Measurements from ENCODE around the gene ABCC3. TPM values are rescaled to one million over a fixed set of nuclear protein-coding genes. Genes with fewer than 3 reads are reported as not detected.
"Not testable (repeated sequence)": the region's sequence is repeated elsewhere in the genome, so short reads cannot be mapped to it uniquely, and the experiment has no call there.

The ABCC3 gene
- total RNA-seq, 2 donors from 2014 or later = 1.4 to 4.5 TPM

- Histone ChIP-seq H3K27me3 (no peaks in the 10 kb centered on the region), H3K9me3 (no peaks in the 10 kb centered on the region), H3K4me3 (no peak overlapping the region), H3K4me1 (peaks cover 0 to 4% of the 10 kb centered on the region in 2 donors), H3K27ac (no peak overlapping the region), H3K36me3 (no peaks in the 10 kb centered on the region)
- DNase-seq (ENCODE audit: low spot score) = no peak
- TF ChIP-seq CTCF (IDR thresholded peaks at IDR 0.05) = no peak
These were observed 41.6 kb downstream of the ABCC3 start for GRCh38 chr17:50676065-50676975.

DNA sequence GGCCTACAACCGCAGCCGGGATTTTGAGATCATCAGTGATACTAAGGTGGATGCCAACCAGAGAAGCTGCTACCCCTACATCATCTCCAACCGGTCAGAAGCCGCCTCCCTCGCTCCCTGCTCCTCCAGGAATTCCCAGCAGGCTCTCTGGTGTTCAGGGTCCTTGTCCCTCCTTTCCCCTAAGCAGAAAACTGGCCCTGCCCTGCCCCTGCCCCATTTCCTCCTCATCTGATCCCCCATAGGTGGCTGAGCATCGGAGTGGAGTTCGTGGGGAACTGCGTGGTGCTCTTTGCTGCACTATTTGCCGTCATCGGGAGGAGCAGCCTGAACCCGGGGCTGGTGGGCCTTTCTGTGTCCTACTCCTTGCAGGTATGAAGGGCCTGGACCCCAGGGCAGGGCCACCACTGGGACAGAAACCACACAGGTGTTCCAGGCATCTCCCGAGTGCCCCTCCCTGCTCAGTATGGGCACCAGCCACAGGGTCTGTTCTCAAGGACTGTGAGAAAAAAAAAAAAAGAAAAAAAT, 43.2 kb downstream of the ABCC3 start:
- no peak for TF ChIP-seq CTCF (IDR thresholded peaks at IDR 0.05)
- H3K36me3 ChIP-seq = no peaks in the 10 kb centered on the region
- H3K9me3 ChIP-seq = no peaks in the 10 kb centered on the region
- peaks cover 0 to 8% of the 10 kb centered on the region in 2 donors for H3K4me1 ChIP-seq
- no peak overlapping the region for H3K4me3 ChIP-seq
- H3K27ac ChIP-seq = no peak overlapping the region
- DNase-seq (ENCODE audit: low spot score) = no peak
- no peaks in the 10 kb centered on the region for H3K27me3 ChIP-seq

DNA sequence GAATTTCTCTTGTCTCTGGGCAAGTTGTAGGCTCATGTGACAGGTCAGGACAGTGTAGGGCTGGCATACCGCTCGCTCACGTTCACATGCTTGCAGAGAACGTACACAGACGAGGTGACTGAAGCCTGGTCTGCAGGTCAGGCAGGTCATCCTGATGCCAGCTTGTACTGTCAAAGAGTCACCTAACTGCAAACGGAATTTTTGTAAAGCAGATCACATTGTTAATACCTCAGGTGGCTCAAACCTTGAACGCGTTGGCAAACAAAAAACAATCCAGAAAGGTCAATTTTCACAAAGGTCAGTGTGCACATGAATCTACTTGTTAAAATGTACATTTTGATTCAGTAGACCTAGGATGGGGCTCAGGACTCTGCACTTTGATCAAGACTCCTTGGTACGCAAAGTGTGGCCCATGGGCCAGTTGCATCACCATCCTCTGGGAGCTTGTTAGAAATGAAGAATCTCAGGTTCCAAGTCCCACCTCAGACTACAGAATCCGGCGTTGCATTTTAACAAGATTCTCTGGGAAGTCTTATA, 44.4 kb downstream of the ABCC3 start:
- H3K27me3 ChIP-seq = no peaks in the 10 kb centered on the region
- no peak for TF ChIP-seq CTCF (IDR thresholded peaks at IDR 0.05)
- no peaks in the 10 kb centered on the region for H3K36me3 ChIP-seq
- no peaks in the 10 kb centered on the region for H3K9me3 ChIP-seq
- H3K4me1 ChIP-seq = peaks cover 0 to 8% of the 10 kb centered on the region in 2 donors
- H3K27ac ChIP-seq = no peak overlapping the region
- no peak for DNase-seq (ENCODE audit: low spot score)
- no peak overlapping the region for H3K4me3 ChIP-seq

- no peak overlapping the region for H3K4me3 ChIP-seq
- no peak for TF ChIP-seq CTCF (IDR thresholded peaks at IDR 0.05)
These were observed 45.4 kb downstream of the ABCC3 start for GRCh38 chr17:50680126-50680525.

DNA sequence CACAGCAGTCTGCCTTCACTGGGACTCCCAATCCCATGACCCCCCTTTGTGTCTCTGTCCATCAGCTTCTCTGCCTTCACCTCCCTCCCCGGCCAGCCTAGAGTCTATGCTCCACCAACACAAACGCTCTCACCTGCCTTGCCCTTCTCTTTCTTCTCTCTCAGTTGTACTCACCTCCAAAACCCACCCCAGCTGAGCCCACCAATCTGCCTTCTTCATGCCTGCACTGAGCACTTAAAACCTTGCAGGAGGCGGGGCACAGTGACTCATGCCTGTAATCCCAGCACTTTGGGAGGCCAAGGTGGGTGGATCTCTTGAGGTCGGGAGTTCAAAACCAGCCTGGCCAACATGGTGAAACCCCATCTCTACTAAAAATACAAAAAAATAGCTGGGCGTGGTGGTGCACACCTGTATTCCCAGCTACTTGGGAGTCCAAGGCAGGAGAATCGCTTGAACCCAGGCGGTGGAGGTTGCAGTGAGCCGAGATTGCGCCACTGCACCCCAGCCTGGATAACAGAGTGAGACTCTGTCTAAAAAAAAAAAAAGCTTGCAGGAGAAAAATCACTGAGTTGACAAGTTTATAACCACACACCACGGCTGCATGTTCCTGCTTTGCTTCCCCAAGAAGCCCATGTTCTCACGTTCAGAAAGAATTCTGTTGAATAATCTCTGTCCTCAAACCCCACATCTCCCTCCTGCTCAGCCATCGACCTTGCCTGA, 46.0 kb downstream of the ABCC3 start:
- not testable (repeated sequence) for DNase-seq (ENCODE audit: low spot score); H3K27ac ChIP-seq; H3K27me3 ChIP-seq; H3K36me3 ChIP-seq; H3K4me3 ChIP-seq; H3K9me3 ChIP-seq; H3K4me1 ChIP-seq

More at GRCh38 chr17:50680126-50680525, 45.4 kb downstream of the ABCC3 start:
- no peak for DNase-seq (ENCODE audit: low spot score)
- H3K9me3 ChIP-seq = no peaks in the 10 kb centered on the region
- no peaks in the 10 kb centered on the region for H3K36me3 ChIP-seq
- H3K4me1 ChIP-seq = peaks cover 0 to 8% of the 10 kb centered on the region in 2 donors
- no peaks in the 10 kb centered on the region for H3K27me3 ChIP-seq
- no peak overlapping the region for H3K27ac ChIP-seq
